ENCODE measurements around the gene FBLL1. TPM values are rescaled to one million over a fixed set of nuclear protein-coding genes. Genes with fewer than 3 reads are reported as not detected.

Gene FBLL1
- total RNA-seq, 4 donors from 2014 or later, result 0.18 TPM; not detected in 3

DNA sequence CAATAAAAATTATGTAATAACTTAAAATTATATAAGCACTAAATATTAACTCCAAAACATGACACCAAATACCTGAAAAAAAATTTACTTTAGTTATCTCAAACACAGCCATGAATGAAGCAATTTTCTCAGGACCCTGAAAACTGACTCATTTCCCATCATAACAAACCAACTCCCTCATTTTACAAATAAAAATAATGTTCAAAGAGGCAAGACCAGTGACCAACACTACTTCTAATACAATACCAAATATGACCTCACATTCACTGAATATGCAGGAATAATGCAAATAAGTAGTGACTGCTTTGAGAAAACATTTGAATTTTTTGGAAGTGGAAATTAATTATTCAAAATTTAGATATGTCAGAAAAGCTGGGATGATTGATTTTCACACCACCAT, 21.6 kb downstream of the FBLL1 start:
- intact Hi-C loops (cut with DNase I), result no loop called here
- DNase-seq, result no peak
- Histone ChIP-seq H3K36me3 (peaks cover 0 to 79% (median 0%) of the 10 kb centered on the region in 3 donors), H3K4me3 (no peak overlapping the region), H3K27me3 (no peaks in the 10 kb centered on the region), H3K4me1 (no peaks in the 10 kb centered on the region), H3K9me3 (no peaks in the 10 kb centered on the region), H3K27ac (no peak overlapping the region)
- TF ChIP-seq POLR2A (IDR thresholded peaks at IDR 0.05), result no peak
- TF ChIP-seq, protein P1, sequence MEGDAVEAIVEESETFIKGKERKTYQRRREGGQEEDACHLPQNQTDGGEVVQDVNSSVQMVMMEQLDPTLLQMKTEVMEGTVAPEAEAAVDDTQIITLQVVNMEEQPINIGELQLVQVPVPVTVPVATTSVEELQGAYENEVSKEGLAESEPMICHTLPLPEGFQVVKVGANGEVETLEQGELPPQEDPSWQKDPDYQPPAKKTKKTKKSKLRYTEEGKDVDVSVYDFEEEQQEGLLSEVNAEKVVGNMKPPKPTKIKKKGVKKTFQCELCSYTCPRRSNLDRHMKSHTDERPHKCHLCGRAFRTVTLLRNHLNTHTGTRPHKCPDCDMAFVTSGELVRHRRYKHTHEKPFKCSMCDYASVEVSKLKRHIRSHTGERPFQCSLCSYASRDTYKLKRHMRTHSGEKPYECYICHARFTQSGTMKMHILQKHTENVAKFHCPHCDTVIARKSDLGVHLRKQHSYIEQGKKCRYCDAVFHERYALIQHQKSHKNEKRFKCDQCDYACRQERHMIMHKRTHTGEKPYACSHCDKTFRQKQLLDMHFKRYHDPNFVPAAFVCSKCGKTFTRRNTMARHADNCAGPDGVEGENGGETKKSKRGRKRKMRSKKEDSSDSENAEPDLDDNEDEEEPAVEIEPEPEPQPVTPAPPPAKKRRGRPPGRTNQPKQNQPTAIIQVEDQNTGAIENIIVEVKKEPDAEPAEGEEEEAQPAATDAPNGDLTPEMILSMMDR (IDR thresholded peaks at IDR 0.05), result no peak

DNA sequence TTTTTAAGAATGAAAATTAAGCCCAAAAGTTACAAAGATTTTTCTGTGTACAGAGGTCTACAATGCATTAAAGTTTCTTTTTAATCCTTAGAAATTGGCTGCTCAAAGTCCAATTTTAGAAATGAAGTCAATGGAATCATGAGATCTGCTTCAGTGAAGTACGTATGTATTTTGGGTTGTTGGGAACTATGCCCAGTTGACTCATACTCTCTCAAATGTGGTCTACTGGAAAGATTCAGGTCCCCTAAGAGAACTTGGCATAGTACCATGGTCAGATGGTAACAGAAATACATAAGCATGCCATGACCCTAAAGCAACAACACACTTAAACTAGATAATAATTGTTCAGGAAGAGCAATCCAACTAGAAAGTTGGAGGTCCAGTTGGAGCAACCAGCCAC, 23.0 kb downstream of the FBLL1 start:
- intact Hi-C loops (cut with DNase I), result no loop called here
- no peak for DNase-seq
- TF ChIP-seq POLR2A (IDR thresholded peaks at IDR 0.05), result no peak
- TF ChIP-seq, protein P1 (IDR thresholded peaks at IDR 0.05), result no peak
- Histone ChIP-seq H3K9me3 (no peaks in the 10 kb centered on the region), H3K27ac (no peak overlapping the region), H3K36me3 (peaks cover 0 to 79% (median 0%) of the 10 kb centered on the region in 3 donors), H3K4me3 (no peak overlapping the region), H3K4me1 (no peaks in the 10 kb centered on the region), H3K27me3 (no peaks in the 10 kb centered on the region)
- 18 to 42% methylated on average over 1 of the region's 1 CpG for WGBS, 2 donors

DNA sequence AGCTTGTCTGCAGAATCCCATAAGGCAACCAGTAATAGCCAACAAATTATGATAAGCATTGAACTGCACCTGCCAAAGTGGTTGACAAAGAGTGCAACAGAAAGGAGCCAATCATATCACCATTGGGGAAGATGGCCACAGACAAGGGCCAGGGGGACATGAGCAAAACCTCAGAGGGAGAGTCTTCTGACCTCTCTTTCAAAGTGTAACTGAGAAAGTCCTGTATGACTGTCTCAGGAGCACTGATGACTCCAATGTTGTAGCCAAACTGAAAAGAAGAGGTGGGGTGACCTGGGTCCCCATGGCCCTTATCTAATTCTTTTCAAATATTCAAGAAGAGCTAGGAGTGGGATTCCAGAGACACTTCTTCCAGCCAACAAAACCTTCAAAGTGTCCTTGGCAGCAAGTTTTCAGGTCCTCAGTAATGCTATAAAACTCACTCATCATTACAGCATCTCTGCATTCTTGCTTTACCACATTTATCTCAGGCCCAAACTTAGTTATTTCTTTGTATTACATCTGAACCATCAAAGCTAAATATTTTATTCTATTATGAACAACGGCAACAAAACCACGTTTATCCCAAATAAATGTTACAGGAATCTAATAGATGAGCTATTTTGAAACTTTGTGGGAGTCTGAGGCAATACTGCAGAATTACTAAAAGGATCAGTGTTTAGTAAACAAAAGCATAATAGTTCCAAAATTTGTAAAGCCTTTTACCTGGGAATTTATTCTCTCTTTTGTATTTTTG, 24.4 kb downstream of the FBLL1 start:
- Histone ChIP-seq H3K36me3 (peaks cover 0 to 80% (median 0%) of the 10 kb centered on the region in 3 donors), H3K27me3 (no peaks in the 10 kb centered on the region), H3K27ac (no peak overlapping the region), H3K9me3 (no peaks in the 10 kb centered on the region), H3K4me3 (no peak overlapping the region), H3K4me1 (no peaks in the 10 kb centered on the region)
- no peak for DNase-seq
- TF ChIP-seq, protein P1 (IDR thresholded peaks at IDR 0.05), result no peak
- TF ChIP-seq POLR2A (IDR thresholded peaks at IDR 0.05), result no peak
- 78 to 79% methylated on average over 2 of the region's 2 CpGs for WGBS, 2 donors
- intact Hi-C loops (cut with DNase I), result no loop called here

DNA sequence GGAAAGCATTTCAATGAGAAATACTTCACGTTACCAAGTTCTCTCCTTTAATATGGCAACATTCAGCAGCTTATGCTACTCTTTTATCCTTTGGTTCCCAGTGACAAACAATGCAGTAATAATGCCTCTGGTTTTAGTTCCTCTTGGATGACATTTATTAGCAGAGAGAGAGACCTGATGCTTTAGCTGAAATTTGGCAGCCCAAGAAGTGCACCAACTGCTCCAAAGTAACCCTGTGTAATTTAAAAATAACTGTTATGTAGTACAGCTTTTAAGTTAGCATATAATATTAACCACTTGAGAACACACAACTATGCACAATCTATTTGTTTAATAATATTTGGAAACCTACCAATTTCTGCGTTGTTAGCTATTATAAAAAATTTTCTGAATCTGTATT, 28.3 kb downstream of the FBLL1 start:
- H3K4me3 ChIP-seq, result no peak overlapping the region

DNA sequence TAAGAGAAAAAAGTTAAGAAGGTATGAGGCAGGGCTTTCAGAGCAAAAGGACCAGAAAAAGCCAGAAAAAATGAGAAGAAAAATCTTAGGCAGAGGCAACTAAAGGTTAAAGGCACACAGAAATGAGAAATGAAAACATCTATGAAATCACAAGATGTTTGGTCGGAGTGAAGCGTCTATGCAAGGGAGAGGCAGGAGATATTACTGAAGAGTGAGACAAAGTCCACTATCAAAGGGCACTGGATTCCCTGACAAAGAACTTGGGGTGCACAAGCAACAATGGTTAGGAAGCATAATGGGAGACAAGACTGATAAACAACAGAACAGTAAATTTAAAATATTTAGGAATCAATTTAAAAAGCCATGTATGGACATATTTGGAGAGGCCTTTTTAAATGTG, 33.2 kb downstream of the FBLL1 start:
- no peak for TF ChIP-seq POLR2A (IDR thresholded peaks at IDR 0.05)
- TF ChIP-seq, protein P1 (IDR thresholded peaks at IDR 0.05), result no peak
- WGBS, 2 donors, result 86 to 89% methylated on average over 2 of the region's 2 CpGs
- H3K36me3 ChIP-seq, result peaks cover 0 to 99% (median 0%) of the 10 kb centered on the region in 3 donors

More for the DNA sequence above, 28.3 kb downstream of the FBLL1 start:
- H3K9me3 ChIP-seq, result no peaks in the 10 kb centered on the region
- DNase-seq, result no peak
- intact Hi-C loops (cut with DNase I), result no loop called here
- no peaks in the 10 kb centered on the region for H3K4me1 ChIP-seq
- TF ChIP-seq, protein P1 (IDR thresholded peaks at IDR 0.05), result no peak
- TF ChIP-seq POLR2A (IDR thresholded peaks at IDR 0.05), result no peak
- H3K27me3 ChIP-seq, result no peaks in the 10 kb centered on the region
- H3K27ac ChIP-seq, result no peak overlapping the region
- 92 to 98% methylated on average over 2 of the region's 2 CpGs for WGBS, 2 donors
- H3K36me3 ChIP-seq, result peaks cover 0 to 100% (median 0%) of the 10 kb centered on the region in 3 donors

More for the DNA sequence above, 33.2 kb downstream of the FBLL1 start:
- no peak for DNase-seq
- Histone ChIP-seq H3K27ac (no peak overlapping the region), H3K27me3 (no peaks in the 10 kb centered on the region), H3K4me3 (no peak overlapping the region), H3K4me1 (no peaks in the 10 kb centered on the region), H3K9me3 (no peaks in the 10 kb centered on the region)
- intact Hi-C loops (cut with DNase I), result no loop called here

Data from esophagus squamous epithelium (tissue), 5 donors.